Tongue (tissue), 2 donors: Measurements from ENCODE around the gene RBM14. TPM values are rescaled to one million over a fixed set of nuclear protein-coding genes. Genes with fewer than 3 reads are reported as not detected.
"Not testable (repeated sequence)": the region's sequence is repeated elsewhere in the genome, so short reads cannot be mapped to it uniquely, and the experiment has no call there.

Experiments used
- DNase-seq: peaks from one replicate; pipeline ENCODE4 v3.0.0-alpha.2; 2015
- total RNA-seq: library from RNA; depleted of rRNA; stranded (reverse); fragments of >200 nt; gene quantifications from one replicate; pipeline ENCODE4 v1.2.3, GENCODE V29; 2014

The RBM14 gene
- total RNA-seq, 1 donor from 2014 or later, result 31.6 TPM

- DNase-seq, result no peak
Observed at GRCh38 chr11:66632952-66633351, 16.5 kb downstream of the RBM14 start.

GRCh38 chr11:66636411-66636810 is 20.0 kb downstream of the RBM14 start:
- no peak for DNase-seq

- DNase-seq, result peak; percentile 13
Observed at GRCh38 chr11:66637557-66638176, 21.2 kb downstream of the RBM14 start.

GRCh38 chr11:66638177-66639065 is 22.0 kb downstream of the RBM14 start, which contains the start of gene RBM4:
Gene RBM4, plus strand, starts transcription at chr11:66638703. Its CDS starts 1,009 bp downstream, at chr11:66639712.
- DNase-seq, result peak; percentile 100

- DNase-seq, result peak; percentile 72
Observed at GRCh38 chr11:66639066-66639813, 22.8 kb downstream of the RBM14 start.

GRCh38 chr11:66639814-66640340 is 23.4 kb downstream of the RBM14 start:
- not testable (repeated sequence) for DNase-seq

- no peak for DNase-seq
Observed at GRCh38 chr11:66641834-66642233, 25.4 kb downstream of the RBM14 start.

- no peak for DNase-seq
Observed at GRCh38 chr11:66643745-66644437, 27.5 kb downstream of the RBM14 start.

- DNase-seq, result no peak
Observed at GRCh38 chr11:66646828-66647227, 30.4 kb downstream of the RBM14 start.

- DNase-seq, result no peak
Observed at GRCh38 chr11:66649903-66650302, 33.5 kb downstream of the RBM14 start.

GRCh38 chr11:66651016-66651415 is 34.6 kb downstream of the RBM14 start:
- DNase-seq, result no peak

- no peak for DNase-seq
Observed at GRCh38 chr11:66652651-66653050, 36.2 kb downstream of the RBM14 start.

- no peak for DNase-seq
Observed at GRCh38 chr11:66653123-66653522, 36.7 kb downstream of the RBM14 start.

- no peak for DNase-seq
Observed at GRCh38 chr11:66659763-66660162, 43.3 kb downstream of the RBM14 start.

- DNase-seq, result no peak
Observed at GRCh38 chr11:66663741-66664296, 47.4 kb downstream of the RBM14 start.

- DNase-seq, result no peak
Observed at GRCh38 chr11:66665369-66665768, 48.9 kb downstream of the RBM14 start.

GRCh38 chr11:66670816-66671215 is 54.4 kb downstream of the RBM14 start:
- no peak for DNase-seq

- no peak for DNase-seq
Observed at GRCh38 chr11:66674964-66675602, 58.7 kb downstream of the RBM14 start.

GRCh38 chr11:66676282-66676919 is 60.0 kb downstream of the RBM14 start:
- no peak for DNase-seq
